ENCODE data around the gene PAOX.

The PAOX gene

GRCh38 chr10:133379152-133379800 is at the start of gene PAOX:
Gene PAOX, plus strand, starts transcription at chr10:133379262. Its CDS starts 55 bp downstream, at chr10:133379317.
- FAIRE-seq (no peak), DNase-seq (ENCODE audit: low spot score) (peak; percentile 67)

GRCh38 chr10:133329491-133330202 is 49.4 kb upstream of the PAOX start:
- DNase-seq (ENCODE audit: low spot score) (peak; percentile 84), FAIRE-seq (no peak)

GRCh38 chr10:133332936-133333699 is 45.9 kb upstream of the PAOX start:
- DNase-seq (ENCODE audit: low spot score) (no peak), FAIRE-seq (no peak)

- no peak for DNase-seq (ENCODE audit: low spot score)
- FAIRE-seq, result no peak
These were observed 44.4 kb upstream of the PAOX start for GRCh38 chr10:133334503-133335245.

GRCh38 chr10:133335246-133336117 is 43.6 kb upstream of the PAOX start:
- FAIRE-seq, result no peak
- DNase-seq (ENCODE audit: low spot score), result no peak

GRCh38 chr10:133336118-133336576 is 42.9 kb upstream of the PAOX start:
- DNase-seq (ENCODE audit: low spot score), result no peak
- FAIRE-seq, result no peak

GRCh38 chr10:133336577-133337369 is 42.3 kb upstream of the PAOX start, which contains the start of gene CALY:
Gene CALY, minus strand, starts transcription at chr10:133336896. Its CDS starts 7,907 bp downstream, at chr10:133328989.
- peak; percentile 23 for FAIRE-seq

GRCh38 chr10:133337370-133337725 is 41.7 kb upstream of the PAOX start:
- DNase-seq (ENCODE audit: low spot score) (no peak), FAIRE-seq (no peak)

More at GRCh38 chr10:133336577-133337369, 42.3 kb upstream of the PAOX start, which contains the start of gene CALY:
- DNase-seq (ENCODE audit: low spot score), result peak; percentile 80

GRCh38 chr10:133338080-133339071 is 40.7 kb upstream of the PAOX start:
- DNase-seq (ENCODE audit: low spot score), result no peak
- peak; percentile 82 for FAIRE-seq

- no peak for FAIRE-seq
These were observed 39.2 kb upstream of the PAOX start for GRCh38 chr10:133339708-133340380.

GRCh38 chr10:133341983-133342382 is 37.1 kb upstream of the PAOX start:
- DNase-seq (ENCODE audit: low spot score), result no peak
- no peak for FAIRE-seq

More at GRCh38 chr10:133339708-133340380, 39.2 kb upstream of the PAOX start:
- no peak for DNase-seq (ENCODE audit: low spot score)

- DNase-seq (ENCODE audit: low spot score) (no peak), FAIRE-seq (no peak)
These were observed 36.1 kb upstream of the PAOX start for GRCh38 chr10:133342942-133343341.

- FAIRE-seq, result no peak
- no peak for DNase-seq (ENCODE audit: low spot score)
These were observed 35.5 kb upstream of the PAOX start for GRCh38 chr10:133343558-133343957.

- no peak for FAIRE-seq
- DNase-seq (ENCODE audit: low spot score), result no peak
These were observed 34.8 kb upstream of the PAOX start for GRCh38 chr10:133344236-133344635.

GRCh38 chr10:133346413-133346812 is 32.6 kb upstream of the PAOX start:
- no peak for FAIRE-seq
- DNase-seq (ENCODE audit: low spot score), result no peak

- DNase-seq (ENCODE audit: low spot score), result no peak
- no peak for FAIRE-seq
These were observed 31.1 kb upstream of the PAOX start for GRCh38 chr10:133347710-133348517.

GRCh38 chr10:133349160-133349568 is 29.9 kb upstream of the PAOX start:
- DNase-seq (ENCODE audit: low spot score) (no peak), FAIRE-seq (peak; percentile 87)
